SK-N-SH (cell line): ENCODE data around the gene DENND6A. TPM values are rescaled to one million over a fixed set of nuclear protein-coding genes. Genes with fewer than 3 reads are reported as not detected.

Source experiments
- CTCF ChIA-PET: fragments of 300-600, 350-600 bp; formaldehyde crosslinking; extraction: SDS; loops from one replicate; lab custom pipeline; 2021; lab: Yijun Ruan, JAX
- POLR2A ChIA-PET: fragments of 350-600 bp; sonication (Branson Sonifier 250); formaldehyde crosslinking; extraction: SDS; loops from one replicate; lab custom pipeline; 2020; ENCODE audit warnings: antibody characterized with exemption, inconsistent platforms; lab: Yijun Ruan, JAX
- DNase-seq: peaks from one replicate; pipeline ENCODE4 v3.0.0; 2012
- H2AFZ ChIP-seq: fragments of 200-600 bp; sonication (generic); 2 replicates; pipeline ENCODE4 v1.8.1; 2016; ENCODE audit warnings: antibody characterized with exemption, mild to moderate bottlenecking, low read depth
- H3F3A ChIP-seq: fragments of 200-600 bp; sonication (generic); replicated peaks from 2 replicates; pipeline ENCODE3; 2016; ENCODE audit warnings: antibody characterized with exemption, mild to moderate bottlenecking; ENCODE audit not compliant: insufficient read depth
- H3K27ac ChIP-seq, 2 experiments: fragments of 200-500 bp in 1 of 2; fragments of 200-600 bp in 1 of 2; sonication (Bioruptor generic) in 1 of 2; sonication (generic), shearing (Covaris generic) in 1 of 2; 2 replicates each; pipeline versions ENCODE4 v1.5.1 to v1.6.1; 2014 to 2016; ENCODE audit warnings: low read depth in 2 of 2, inconsistent platforms in 1 of 2, low read length in 1 of 2, mild to moderate bottlenecking in 1 of 2, mixed read lengths in 1 of 2
- H3K27me3 ChIP-seq: fragments of 200-600 bp; sonication (generic), shearing (Covaris generic); 2 replicates; pipeline ENCODE4 v1.6.1; 2016; ENCODE audit warnings: mixed run types; ENCODE audit not compliant: insufficient read depth
- H3K36me3 ChIP-seq, 2 experiments: fragments of 200-500 bp in 1 of 2; fragments of 200-600 bp in 1 of 2; sonication (Bioruptor generic) in 1 of 2; sonication (generic) in 1 of 2; replicated peaks in 1 of 2; 2 replicates each; pipeline versions ENCODE3 to v1.5.1; 2014 to 2016; ENCODE audit warnings: low read length in 1 of 2, mild to moderate bottlenecking in 1 of 2; ENCODE audit not compliant: insufficient read depth in 2 of 2, control insufficient read depth in 1 of 2
- H3K4me1 ChIP-seq, 2 experiments: fragments of 200-500 bp in 1 of 2; fragments of 200-600 bp in 1 of 2; sonication (Bioruptor generic) in 1 of 2; sonication (generic), shearing (Covaris generic) in 1 of 2; 2 replicates each; pipeline versions ENCODE4 v1.5.1 to v1.6.1; 2014 to 2016; ENCODE audit warnings: low read depth in 1 of 2, low read length in 1 of 2, mixed run types in 1 of 2; ENCODE audit not compliant: insufficient read depth in 2 of 2, control insufficient read depth in 1 of 2
- H3K4me2 ChIP-seq: fragments of 200-600 bp; sonication (generic), shearing (Covaris generic); 2 replicates; pipeline ENCODE4 v1.6.1; 2017; ENCODE audit warnings: mixed run types
- H3K4me3 ChIP-seq, 2 experiments: fragments of 200-500 bp in 1 of 2; fragments of 200-600 bp in 1 of 2; sonication (Bioruptor generic) in 1 of 2; sonication (generic), shearing (Covaris generic) in 1 of 2; 2 replicates each; pipeline versions ENCODE4 v1.5.1 to v1.8.1; 2014 to 2016; ENCODE audit warnings: low read depth in 2 of 2, inconsistent platforms in 1 of 2, low read length in 1 of 2, mild to moderate bottlenecking in 1 of 2, mixed read lengths in 1 of 2, moderate library complexity in 1 of 2
- H3K79me2 ChIP-seq: fragments of 200-600 bp; sonication (generic); 2 replicates; pipeline ENCODE4 v1.8.1; 2017; ENCODE audit warnings: mild to moderate bottlenecking; ENCODE audit not compliant: insufficient read depth
- H3K9ac ChIP-seq: fragments of 200-600 bp; sonication (generic); 2 replicates; pipeline ENCODE4 v1.6.1; 2017; ENCODE audit warnings: mixed run types
- H3K9me2 ChIP-seq: fragments of 200-600 bp; sonication (generic); 2 replicates; pipeline ENCODE4 v1.6.1; 2017; ENCODE audit warnings: mixed run types
- H3K9me3 ChIP-seq: fragments of 200-600 bp; sonication (generic); 2 replicates; pipeline ENCODE4 v1.6.1; 2017; ENCODE audit warnings: mixed run types, mild to moderate bottlenecking, moderate library complexity
- H4K20me1 ChIP-seq: fragments of 200-600 bp; sonication (generic); 2 replicates; pipeline ENCODE4 v1.6.1; 2017; ENCODE audit warnings: mild to moderate bottlenecking, mixed run types; ENCODE audit not compliant: insufficient read depth
- CHD2 ChIP-seq: fragments of 150-350 bp; IDR thresholded peaks from 2 replicates; pipeline ENCODE4 v1.6.1; 2018; ENCODE audit warnings: low read length; ENCODE audit not compliant: partially characterized antibody
- ELF1 ChIP-seq: IDR thresholded peaks from 2 replicates; pipeline ENCODE4 v1.4.0; 2012
- EP300 ChIP-seq, 2 experiments: IDR thresholded peaks; 2 replicates each; pipeline versions ENCODE4 v1.4.0 to v1.6.1; 2012; ENCODE audit warnings: borderline replicate concordance in 1 of 2, low read depth in 1 of 2, low read length in 1 of 2
- EZH2phosphoT487 ChIP-seq: fragments of 200-600 bp; sonication (generic); IDR thresholded peaks from 2 replicates; pipeline ENCODE4 v1.6.1; 2017; ENCODE audit warnings: low read depth, mixed run types, mild to moderate bottlenecking, antibody characterized with exemption, moderate library complexity, borderline replicate concordance
- FOXJ3 ChIP-seq: sonication (generic); formaldehyde crosslinking; IDR thresholded peaks from 2 replicates; pipeline ENCODE4 v1.5.1; 2020; ENCODE audit warnings: mild to moderate bottlenecking, missing genetic modification reagents
- FOXM1 ChIP-seq: IDR thresholded peaks from 2 replicates; pipeline ENCODE4 v1.4.0; 2012; ENCODE audit warnings: low read depth, mild to moderate bottlenecking
- GABPA ChIP-seq: IDR thresholded peaks from 2 replicates; pipeline ENCODE4 v1.4.0; 2012; ENCODE audit warnings: low read depth, mild to moderate bottlenecking
- IRF3 ChIP-seq: fragments of 150-350 bp; IDR thresholded peaks from 2 replicates; pipeline ENCODE4 v1.6.1; 2016; ENCODE audit warnings: mild to moderate bottlenecking, low read depth, low read length
- MAX ChIP-seq: IDR thresholded peaks from 2 replicates; pipeline ENCODE4 v1.4.0; 2012; ENCODE audit warnings: low read depth
- NRF1 ChIP-seq: IDR thresholded peaks from 2 replicates; pipeline ENCODE4 v1.6.1; 2012; ENCODE audit warnings: low read depth, mild to moderate bottlenecking, low read length
- POLR2AphosphoS5 ChIP-seq: IDR thresholded peaks from 2 replicates; pipeline ENCODE4 v1.6.1; 2012; ENCODE audit warnings: low read depth, low read length
- RCOR1 ChIP-seq: fragments of 150-350 bp; IDR thresholded peaks from 2 replicates; pipeline ENCODE4 v1.6.1; 2017; ENCODE audit warnings: antibody characterized with exemption, low read length
- RXRA ChIP-seq: IDR thresholded peaks from 2 replicates; pipeline ENCODE4 v1.4.0; 2012; ENCODE audit warnings: low read depth, mild to moderate bottlenecking, borderline replicate concordance
- TAF1 ChIP-seq: IDR thresholded peaks from 2 replicates; pipeline ENCODE4 v1.6.1; 2012; ENCODE audit warnings: low read depth, mild to moderate bottlenecking, low read length, moderate library complexity, borderline replicate concordance
- TCF12 ChIP-seq: IDR thresholded peaks from 2 replicates; pipeline ENCODE4 v1.4.0; 2012
- USF1 ChIP-seq: IDR thresholded peaks from 2 replicates; pipeline ENCODE4 v1.4.0; 2012; ENCODE audit warnings: low read depth, borderline replicate concordance
- YY1 ChIP-seq: IDR thresholded peaks from 2 replicates; pipeline ENCODE4 v1.4.0; 2012; ENCODE audit warnings: low read depth, mild to moderate bottlenecking
- ZBTB33 ChIP-seq: IDR thresholded peaks from 2 replicates; pipeline ENCODE4 v1.4.0; 2012; ENCODE audit warnings: low read depth, borderline replicate concordance
- WGBS: methylation state at CpG from one replicate; pipeline ENCODE4 v1.1.6; 2017; ENCODE audit warnings: low lambda C conversion rate; 5-methylcytosine and 5-hydroxymethylcytosine counted together
- polyA plus RNA-seq, 3 experiments: library from polyadenylated mRNA; depleted of rRNA; stranded (reverse); fragments of >200 nt; gene quantifications; 2 replicates each; pipeline ENCODE4 v1.2.3, GENCODE V29; 2012

DENND6A gene
- polyA plus RNA-seq, 1 of the 3 experiments (the other 2 are of a cell fraction): 5.8 TPM

- Histone ChIP-seq H3K4me3 (no peak overlapping the region), H3K27me3 (no peaks in the 10 kb centered on the region), H3K4me1 (no peaks in the 10 kb centered on the region), H3K36me3 (no peaks in the 10 kb centered on the region), H3K79me2 (no peaks in the 10 kb centered on the region), H2AFZ (peak overlapping the region; percentile 84), H3K9me2 (no peaks in the 10 kb centered on the region), H3K4me2 (no peak overlapping the region), H3K9me3 (no peaks in the 10 kb centered on the region), H3K9ac (no peak overlapping the region), H3K27ac (0 out of 4 replicates have a peak overlapping the region, but pooled peaks of 1 of the 2 experiments have one; percentile 37), H4K20me1 (no peaks in the 10 kb centered on the region), H3F3A (peaks cover 19% of the 10 kb centered on the region)
- no peak for DNase-seq
- ChIA-PET POLR2A (no interaction called here), CTCF (interaction anchor here (1.0 kb wide), 1 partner anchor 538 kb away, joined by 3 read pairs; no protein-coding TSS in a partner anchor)
- TF ChIP-seq YY1: no peak
- no peak for TF ChIP-seq EZH2phosphoT487
- no peak for TF ChIP-seq IRF3
- no peak for TF ChIP-seq GABPA
- TF ChIP-seq CHD2: no peak
- no peak for TF ChIP-seq RCOR1
- TF ChIP-seq TAF1: no peak
- TF ChIP-seq NRF1: no peak
- no peak for TF ChIP-seq RXRA
- no peak for TF ChIP-seq FOXJ3
- no peak for TF ChIP-seq EP300 (IDR thresholded peaks at IDR 0.05; ENCODE audit: borderline replicate concordance in 1 of 2, low read depth in 1 of 2, low read length in 1 of 2)
- TF ChIP-seq USF1: no peak
- TF ChIP-seq POLR2AphosphoS5: no peak
- no peak for TF ChIP-seq ELF1
- no peak for TF ChIP-seq FOXM1
- TF ChIP-seq MAX: no peak
- TF ChIP-seq ZBTB33: no peak
- TF ChIP-seq TCF12: no peak
- WGBS: 91% methylated on average over 2 of the region's 2 CpGs
Measured at GRCh38 chr3:57709031-57709430, 16.2 kb upstream of the DENND6A start.
